ENCODE measurements around the gene MAMSTR. TPM values are rescaled to one million over a fixed set of nuclear protein-coding genes. Genes with fewer than 3 reads are reported as not detected.

Gene MAMSTR
- total and polyA plus RNA-seq, 2 donors (not counting 1 experiment from before 2014, with no cell fraction given): 0.84 to 0.99 TPM

- Histone ChIP-seq H3K4me2 (ENCODE audit: extremely low read depth, insufficient read depth, low read length) (no peak overlapping the region), H3K9me3 (ENCODE audit: control insufficient read depth, insufficient read depth, low read depth, low read length) (no peaks in the 10 kb centered on the region), H3K4me1 (ENCODE audit: control insufficient read depth, extremely low read depth, insufficient read depth, low read length) (no peaks in the 10 kb centered on the region), H3K79me2 (ENCODE audit: control insufficient read depth, insufficient read depth, low read length) (no peaks in the 10 kb centered on the region), H3K27me3 (ENCODE audit: control insufficient read depth, insufficient read depth, low read length) (no peaks in the 10 kb centered on the region), H3K27ac (ENCODE audit: insufficient read depth, low read length) (no peak overlapping the region), H3K4me3 (replicated peaks in 1 of 4; ENCODE audit: control extremely low read depth in 1 of 4, insufficient read depth in 1 of 4, low read depth in 3 of 4, low read length in 4 of 4) (no peak overlapping the region), H3K36me3 (ENCODE audit: control insufficient read depth, insufficient read depth, low read length) (no peaks in the 10 kb centered on the region), H2AFZ (ENCODE audit: low read length) (peak overlapping the region; percentile 76), H4K20me1 (ENCODE audit: control insufficient read depth, extremely low read depth, insufficient read depth, low read length) (no peaks in the 10 kb centered on the region), H3K9ac (ENCODE audit: insufficient read depth, low read length) (peak overlapping the region; percentile 42)
- DNase-seq (ENCODE audit: low read depth in 2 of 2): peak; percentile 59 to 81
- TF ChIP-seq EZH2 (IDR thresholded peaks at IDR 0.05; ENCODE audit: low read length, missing control alignments): no peak
- peak; percentile 71 to 86 for TF ChIP-seq CTCF (conservative IDR thresholded peaks at IDR 0.05 in 1 of 2, IDR thresholded peaks at IDR 0.05 in 1 of 2; ENCODE audit: low read depth in 1 of 2, low read length in 2 of 2)
These were observed 44.4 kb downstream of the MAMSTR start for GRCh38 chr19:48674921-48675824.

- no peaks in the 10 kb centered on the region for H3K36me3 ChIP-seq (ENCODE audit: control insufficient read depth, insufficient read depth, low read length)
These were observed 45.2 kb downstream of the MAMSTR start for GRCh38 chr19:48674216-48674809.

More at GRCh38 chr19:48674216-48674809, 45.2 kb downstream of the MAMSTR start:
- Histone ChIP-seq H4K20me1 (ENCODE audit: control insufficient read depth, extremely low read depth, insufficient read depth, low read length) (no peaks in the 10 kb centered on the region), H3K79me2 (ENCODE audit: control insufficient read depth, insufficient read depth, low read length) (no peaks in the 10 kb centered on the region), H3K27me3 (ENCODE audit: control insufficient read depth, insufficient read depth, low read length) (no peaks in the 10 kb centered on the region), H3K4me3 (replicated peaks in 1 of 4; ENCODE audit: control extremely low read depth in 1 of 4, insufficient read depth in 1 of 4, low read depth in 3 of 4, low read length in 4 of 4) (no peak overlapping the region), H3K4me1 (ENCODE audit: control insufficient read depth, extremely low read depth, insufficient read depth, low read length) (no peaks in the 10 kb centered on the region), H2AFZ (ENCODE audit: low read length) (no peak overlapping the region), H3K9me3 (ENCODE audit: control insufficient read depth, insufficient read depth, low read depth, low read length) (no peaks in the 10 kb centered on the region), H3K4me2 (ENCODE audit: extremely low read depth, insufficient read depth, low read length) (no peak overlapping the region), H3K27ac (ENCODE audit: insufficient read depth, low read length) (no peak overlapping the region), H3K9ac (ENCODE audit: insufficient read depth, low read length) (no peak overlapping the region)
- no peak for DNase-seq (ENCODE audit: low read depth in 2 of 2)
- TF ChIP-seq EZH2 (IDR thresholded peaks at IDR 0.05; ENCODE audit: low read length, missing control alignments) (no peak), CTCF (conservative IDR thresholded peaks at IDR 0.05 in 1 of 2, IDR thresholded peaks at IDR 0.05 in 1 of 2; ENCODE audit: low read depth in 1 of 2, low read length in 2 of 2) (no peak)

All from fibroblast of lung (primary cell).